Measurements from ENCODE around the gene ZC3H18. TPM values are rescaled to one million over a fixed set of nuclear protein-coding genes. Genes with fewer than 3 reads are reported as not detected.

The ZC3H18 gene
- total and polyA plus RNA-seq, 2 experiments from 2014 or later, result 30.0 to 40.7 TPM

DNA sequence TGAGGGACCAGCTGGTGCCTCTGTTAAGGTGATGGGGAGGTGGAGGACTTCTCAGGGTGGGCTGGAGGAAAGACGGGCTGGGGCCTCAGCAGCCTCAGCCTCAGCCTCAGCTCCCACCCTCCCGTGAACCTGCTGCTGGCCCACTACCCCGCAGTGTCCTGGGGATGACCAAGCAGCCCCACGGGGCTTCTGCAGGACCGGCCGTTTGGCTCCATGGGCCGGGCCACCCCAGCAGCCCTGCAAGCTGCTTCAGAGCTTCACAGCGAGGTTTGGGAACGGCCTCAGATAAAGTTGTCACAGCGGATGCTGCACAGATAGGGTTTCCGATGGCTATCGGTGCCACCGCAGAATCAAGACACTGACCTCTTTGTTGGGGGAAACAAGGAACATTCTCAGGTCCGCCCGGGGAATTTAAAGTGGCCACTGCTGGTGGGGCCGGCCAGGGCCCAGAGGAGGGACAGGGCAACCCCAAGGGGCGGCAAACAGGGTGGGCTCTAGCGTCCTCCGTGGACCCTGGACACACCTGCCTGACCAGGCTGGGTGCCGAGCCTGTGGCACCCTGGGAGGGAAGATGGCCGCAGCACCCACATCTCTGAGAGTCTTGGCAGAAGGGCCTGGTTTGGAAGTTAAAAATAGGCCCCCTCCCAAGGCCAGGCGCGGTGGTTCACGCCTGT lies 47.8 kb upstream of the ZC3H18 start:
- no peak overlapping the region for H3K27ac Mint-ChIP-seq
- DNase-seq (ENCODE audit: low spot score) (no peak), ATAC-seq (no peak)
- Histone ChIP-seq H3K4me1 (ENCODE audit: insufficient read depth) (peaks cover 7% of the 10 kb centered on the region; the same call in 1 of the 2 replicates), H3K27me3 (ENCODE audit: insufficient read depth) (no peaks in the 10 kb centered on the region), H3K4me3 (no peak overlapping the region), H3K36me3 (ENCODE audit: insufficient read depth) (no peaks in the 10 kb centered on the region), H3K79me2 (replicated peaks; ENCODE audit: insufficient read depth) (no peaks in the 10 kb centered on the region), H3K27ac (ENCODE audit: low read depth) (no peak overlapping the region), H3K9me2 (ENCODE audit: insufficient read depth) (no peaks in the 10 kb centered on the region), H4K20me1 (replicated peaks; ENCODE audit: insufficient read depth) (no peaks in the 10 kb centered on the region), H3K4me2 (no peak overlapping the region), H2AFZ (no peak overlapping the region), H3F3A (replicated peaks; ENCODE audit: low read depth) (no peaks in the 10 kb centered on the region)
- no peak for TF ChIP-seq JUNB (IDR thresholded peaks at IDR 0.05; ENCODE audit: unreplicated experiment)
- TF ChIP-seq CREB1 (CRISPR knock-in tag; IDR thresholded peaks at IDR 0.05; ENCODE audit: low read depth), result no peak
- no peak for TF ChIP-seq ZNF331 (CRISPR knock-in tag; IDR thresholded peaks at IDR 0.05; ENCODE audit: low read depth)
- peaks cover 24% of the 10 kb centered on the region for H3K27me3 Mint-ChIP-seq (ENCODE audit: insufficient read depth, low read depth, poor library complexity)
- H3K4me3 Mint-ChIP-seq, result no peak overlapping the region
- peaks cover 15% of the 10 kb centered on the region for H3K36me3 Mint-ChIP-seq (ENCODE audit: low read depth)
- H3K9me3 Mint-ChIP-seq, result peaks cover 7% of the 10 kb centered on the region; the same call in 2 of the 3 replicates
- H3K4me1 Mint-ChIP-seq, result peaks cover 6% of the 10 kb centered on the region; the same call in 1 of the 3 replicates

GRCh38 chr16:88523309-88524161 lies 46.7 kb upstream of the ZC3H18 start:
- Mint-ChIP-seq H3K27me3 (ENCODE audit: insufficient read depth, low read depth, poor library complexity) (peaks cover 20% of the 10 kb centered on the region), H3K4me3 (no peak overlapping the region), H3K36me3 (ENCODE audit: low read depth) (peaks cover 9% of the 10 kb centered on the region), H3K9me3 (peaks cover 3% of the 10 kb centered on the region; the same call in 1 of the 3 replicates), H3K4me1 (peaks cover 6% of the 10 kb centered on the region; the same call in 1 of the 3 replicates), H3K27ac (no peak overlapping the region)
- H4K20me1 ChIP-seq (replicated peaks; ENCODE audit: insufficient read depth), result no peaks in the 10 kb centered on the region
- H3K4me1 ChIP-seq (ENCODE audit: insufficient read depth), result peaks cover 7% of the 10 kb centered on the region; the same call in 1 of the 2 replicates
- H3K36me3 ChIP-seq (ENCODE audit: insufficient read depth), result no peaks in the 10 kb centered on the region
- no peak overlapping the region for H3K4me2 ChIP-seq
- no peak overlapping the region for H2AFZ ChIP-seq
- H3K27me3 ChIP-seq (ENCODE audit: insufficient read depth), result no peaks in the 10 kb centered on the region
- H3F3A ChIP-seq (replicated peaks; ENCODE audit: low read depth), result no peaks in the 10 kb centered on the region
- no peak overlapping the region for H3K27ac ChIP-seq (ENCODE audit: low read depth)
- H3K79me2 ChIP-seq (replicated peaks; ENCODE audit: insufficient read depth), result no peaks in the 10 kb centered on the region
- H3K9me2 ChIP-seq (ENCODE audit: insufficient read depth), result no peaks in the 10 kb centered on the region
- DNase-seq (ENCODE audit: low spot score) (no peak), ATAC-seq (no peak)
- H3K4me3 ChIP-seq, result no peak overlapping the region
- no peak for TF ChIP-seq ZNF331 (CRISPR knock-in tag; IDR thresholded peaks at IDR 0.05; ENCODE audit: low read depth)
- TF ChIP-seq, protein P1, sequence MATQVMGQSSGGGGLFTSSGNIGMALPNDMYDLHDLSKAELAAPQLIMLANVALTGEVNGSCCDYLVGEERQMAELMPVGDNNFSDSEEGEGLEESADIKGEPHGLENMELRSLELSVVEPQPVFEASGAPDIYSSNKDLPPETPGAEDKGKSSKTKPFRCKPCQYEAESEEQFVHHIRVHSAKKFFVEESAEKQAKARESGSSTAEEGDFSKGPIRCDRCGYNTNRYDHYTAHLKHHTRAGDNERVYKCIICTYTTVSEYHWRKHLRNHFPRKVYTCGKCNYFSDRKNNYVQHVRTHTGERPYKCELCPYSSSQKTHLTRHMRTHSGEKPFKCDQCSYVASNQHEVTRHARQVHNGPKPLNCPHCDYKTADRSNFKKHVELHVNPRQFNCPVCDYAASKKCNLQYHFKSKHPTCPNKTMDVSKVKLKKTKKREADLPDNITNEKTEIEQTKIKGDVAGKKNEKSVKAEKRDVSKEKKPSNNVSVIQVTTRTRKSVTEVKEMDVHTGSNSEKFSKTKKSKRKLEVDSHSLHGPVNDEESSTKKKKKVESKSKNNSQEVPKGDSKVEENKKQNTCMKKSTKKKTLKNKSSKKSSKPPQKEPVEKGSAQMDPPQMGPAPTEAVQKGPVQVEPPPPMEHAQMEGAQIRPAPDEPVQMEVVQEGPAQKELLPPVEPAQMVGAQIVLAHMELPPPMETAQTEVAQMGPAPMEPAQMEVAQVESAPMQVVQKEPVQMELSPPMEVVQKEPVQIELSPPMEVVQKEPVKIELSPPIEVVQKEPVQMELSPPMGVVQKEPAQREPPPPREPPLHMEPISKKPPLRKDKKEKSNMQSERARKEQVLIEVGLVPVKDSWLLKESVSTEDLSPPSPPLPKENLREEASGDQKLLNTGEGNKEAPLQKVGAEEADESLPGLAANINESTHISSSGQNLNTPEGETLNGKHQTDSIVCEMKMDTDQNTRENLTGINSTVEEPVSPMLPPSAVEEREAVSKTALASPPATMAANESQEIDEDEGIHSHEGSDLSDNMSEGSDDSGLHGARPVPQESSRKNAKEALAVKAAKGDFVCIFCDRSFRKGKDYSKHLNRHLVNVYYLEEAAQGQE (IDR thresholded peaks at IDR 0.05; ENCODE audit: unreplicated experiment), result no peak
- TF ChIP-seq POLR2AphosphoS5 (IDR thresholded peaks at IDR 0.05; ENCODE audit: low read depth), result no peak; the same call in 1 of the 2 replicates
- TF ChIP-seq JUNB (IDR thresholded peaks at IDR 0.05; ENCODE audit: unreplicated experiment), result no peak
- no peak for TF ChIP-seq CTCF (conservative IDR thresholded peaks at IDR 0.05; ENCODE audit: low read depth in 2 of 2)
- TF ChIP-seq ZNF462 (CRISPR knock-in tag; IDR thresholded peaks at IDR 0.05), result no peak
